GM18519 (cell line): ENCODE results near the gene MED31.
"Not testable (repeated sequence)": the region's sequence is repeated elsewhere in the genome, so short reads cannot be mapped to it uniquely, and the experiment has no call there.

ENCODE experiments used
- ATAC-seq: cut with Tn5 transposase; IDR thresholded peaks from one replicate; pipeline ENCODE4 v1.9.1; 2021; ENCODE audit warnings: mild to moderate bottlenecking, moderate library complexity; ENCODE audit not compliant: unreplicated experiment, low FRiP score

The MED31 gene

GRCh38 chr17:6632530-6632929 lies 18.9 kb downstream of the MED31 start:
- ATAC-seq: no peak

- ATAC-seq: no peak
Observed at GRCh38 chr17:6630390-6630789, 21.0 kb downstream of the MED31 start.

- no peak for ATAC-seq
Observed at GRCh38 chr17:6627019-6627418, 24.4 kb downstream of the MED31 start.

- no peak for ATAC-seq
Observed at GRCh38 chr17:6626616-6627015, 24.8 kb downstream of the MED31 start.

- ATAC-seq: no peak
Observed at GRCh38 chr17:6623941-6624340, 27.5 kb downstream of the MED31 start.

GRCh38 chr17:6611231-6611630 lies 40.2 kb downstream of the MED31 start:
- ATAC-seq: no peak

GRCh38 chr17:6610011-6610410 lies 41.4 kb downstream of the MED31 start:
- ATAC-seq: no peak

GRCh38 chr17:6608321-6608720 lies 43.1 kb downstream of the MED31 start:
- no peak for ATAC-seq

GRCh38 chr17:6605142-6605541 lies 46.3 kb downstream of the MED31 start:
- ATAC-seq: no peak

GRCh38 chr17:6603744-6604325 lies 47.6 kb downstream of the MED31 start:
- no peak for ATAC-seq

- no peak for ATAC-seq
Observed at GRCh38 chr17:6602141-6602540, 49.3 kb downstream of the MED31 start.

- no peak for ATAC-seq
Observed at GRCh38 chr17:6599364-6599763, 52.0 kb downstream of the MED31 start.

GRCh38 chr17:6597727-6598126 lies 53.7 kb downstream of the MED31 start:
- ATAC-seq: no peak

- ATAC-seq: no peak
Observed at GRCh38 chr17:6596941-6597340, 54.5 kb downstream of the MED31 start.

GRCh38 chr17:6596511-6596910 lies 54.9 kb downstream of the MED31 start:
- ATAC-seq: no peak

GRCh38 chr17:6596081-6596480 lies 55.3 kb downstream of the MED31 start:
- no peak for ATAC-seq

- ATAC-seq: not testable (repeated sequence)
Observed at GRCh38 chr17:6593371-6593770, 58.0 kb downstream of the MED31 start.
